HepG2 (cell line): ENCODE data around the gene MAGEH1. TPM values are rescaled to one million over a fixed set of nuclear protein-coding genes. Genes with fewer than 3 reads are reported as not detected.

Experiments
- GTF3A ChIP-seq: sonication (generic); formaldehyde crosslinking; conservative IDR thresholded peaks from 2 replicates; pipeline ENCODE4 v1.4.0; 2020; ENCODE audit warnings: mild to moderate bottlenecking, missing genetic modification reagents
- GZF1 ChIP-seq: sonication (generic); formaldehyde crosslinking; IDR thresholded peaks from 2 replicates; pipeline ENCODE4 v1.5.1; 2020; ENCODE audit warnings: mild to moderate bottlenecking, missing genetic modification reagents
- ISL2 ChIP-seq: sonication (generic); formaldehyde crosslinking; IDR thresholded peaks from 2 replicates; pipeline ENCODE4 v1.5.0; 2020; ENCODE audit warnings: missing genetic modification reagents
- NR2F6 ChIP-seq, 2 experiments: IDR thresholded peaks; 2 replicates each; pipeline ENCODE4 v1.6.1; 2016; ENCODE audit warnings: antibody characterized with exemption in 1 of 2, mild to moderate bottlenecking in 1 of 2
- SAP130 ChIP-seq: IDR thresholded peaks from 2 replicates; pipeline ENCODE4 v1.6.1; 2016; ENCODE audit warnings: low read depth
- SP1 ChIP-seq, 2 experiments: fragments of 450-650 bp in 1 of 2; sonication (generic) in 1 of 2; formaldehyde crosslinking in 1 of 2; IDR thresholded peaks; 2 replicates each; pipeline versions ENCODE4 v1.4.0 to v1.6.1; 2016 to 2020; ENCODE audit warnings: missing genetic modification reagents in 1 of 2
- TRIM24 ChIP-seq: sonication (generic); formaldehyde crosslinking; IDR thresholded peaks from 2 replicates; pipeline ENCODE4 v1.8.0; 2022; ENCODE audit warnings: mild to moderate bottlenecking, missing genetic modification reagents
- TSC22D2 ChIP-seq: sonication (generic); formaldehyde crosslinking; IDR thresholded peaks from 2 replicates; pipeline ENCODE4 v1.5.1; 2020; ENCODE audit warnings: missing genetic modification reagents, mild to moderate bottlenecking, borderline replicate concordance
- ZFY ChIP-seq: sonication (generic); formaldehyde crosslinking; IDR thresholded peaks from 2 replicates; pipeline ENCODE4 v1.4.0; 2020; ENCODE audit warnings: missing genetic modification reagents
- ZNF276 ChIP-seq: sonication (generic); formaldehyde crosslinking; IDR thresholded peaks from 2 replicates; pipeline ENCODE4 v1.4.0; 2020; ENCODE audit warnings: mild to moderate bottlenecking, low read depth, missing genetic modification reagents
- ZNF557 ChIP-seq: sonication (generic); formaldehyde crosslinking; IDR thresholded peaks from 2 replicates; pipeline ENCODE4 v1.4.0; 2020; ENCODE audit warnings: missing genetic modification reagents
- ZNF687 ChIP-seq: sonication (generic); formaldehyde crosslinking; IDR thresholded peaks from 2 replicates; pipeline ENCODE4 v1.5.1; 2020; ENCODE audit warnings: mild to moderate bottlenecking, missing genetic modification reagents, moderate library complexity
- ZNF724P ChIP-seq: sonication (generic); formaldehyde crosslinking; IDR thresholded peaks from 2 replicates; pipeline ENCODE4 v1.8.0; 2022; ENCODE audit warnings: missing genetic modification reagents, borderline replicate concordance
- polyA plus RNA-seq, 8 experiments: library from polyadenylated mRNA; depleted of rRNA in 3 of 8; stranded (reverse) in 7 of 8; unstranded in 1 of 8; fragments of >200 nt; fragmentation: Illumina TruSeq in 4 of 8; extraction: Trizol in 4 of 8; gene quantifications; 2 replicates each; pipeline versions ENCODE4 v1.2.1 to v1.2.3, GENCODE V29; 2011 to 2016; ENCODE audit warnings: low read depth in 4 of 8, missing spikeins in 1 of 8, mixed read lengths in 1 of 8; ENCODE audit not compliant: insufficient read depth in 1 of 8
- total RNA-seq, 5 experiments: library from RNA; depleted of rRNA; stranded (reverse); fragments of >200 nt; fragmentation: Illumina TruSeq; extraction: Trizol; gene quantifications; 2 replicates each; pipeline ENCODE4 v1.2.3, GENCODE V29; 2016; ENCODE audit warnings: low read depth in 1 of 5
- TF ChIP-seq, protein P1 (sequence below): sonication (generic); formaldehyde crosslinking; IDR thresholded peaks from 2 replicates; pipeline ENCODE4 v1.4.0; 2020; ENCODE audit warnings: missing genetic modification reagents, borderline replicate concordance

Gene MAGEH1
- total and polyA plus RNA-seq, 2 of the 13 experiments (the other 11 are each of a cell fraction or from before 2014, with no cell fraction given) = 3.8 to 5.0 TPM

DNA sequence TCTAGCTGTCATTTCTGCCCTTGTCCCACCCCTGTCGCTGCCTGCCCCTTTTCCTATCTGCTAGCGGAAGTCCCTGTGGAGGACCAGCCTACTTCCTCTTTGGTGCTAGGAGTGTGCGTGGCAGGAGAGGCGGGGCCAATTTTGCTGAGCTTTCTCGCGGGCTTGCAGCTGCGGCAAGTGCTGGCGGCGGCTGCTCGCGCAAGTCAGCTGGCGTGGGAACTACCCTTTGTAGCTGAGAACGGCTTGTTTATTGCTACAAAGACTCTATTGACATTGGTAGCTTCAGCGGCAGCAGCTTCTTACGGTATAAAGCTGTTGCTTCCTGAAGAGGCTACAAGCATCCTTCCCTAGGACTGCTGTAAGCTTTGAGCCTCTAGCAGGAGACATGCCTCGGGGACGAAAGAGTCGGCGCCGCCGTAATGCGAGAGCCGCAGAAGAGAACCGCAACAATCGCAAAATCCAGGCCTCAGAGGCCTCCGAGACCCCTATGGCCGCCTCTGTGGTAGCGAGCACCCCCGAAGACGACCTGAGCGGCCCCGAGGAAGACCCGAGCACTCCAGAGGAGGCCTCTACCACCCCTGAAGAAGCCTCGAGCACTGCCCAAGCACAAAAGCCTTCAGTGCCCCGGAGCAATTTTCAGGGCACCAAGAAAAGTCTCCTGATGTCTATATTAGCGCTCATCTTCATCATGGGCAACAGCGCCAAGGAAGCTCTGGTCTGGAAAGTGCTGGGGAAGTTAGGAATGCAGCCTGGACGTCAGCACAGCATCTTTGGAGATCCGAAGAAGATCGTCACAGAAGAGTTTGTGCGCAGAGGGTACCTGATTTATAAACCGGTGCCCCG lies at the start of gene MAGEH1 (continued):
- TF ChIP-seq, protein P1, sequence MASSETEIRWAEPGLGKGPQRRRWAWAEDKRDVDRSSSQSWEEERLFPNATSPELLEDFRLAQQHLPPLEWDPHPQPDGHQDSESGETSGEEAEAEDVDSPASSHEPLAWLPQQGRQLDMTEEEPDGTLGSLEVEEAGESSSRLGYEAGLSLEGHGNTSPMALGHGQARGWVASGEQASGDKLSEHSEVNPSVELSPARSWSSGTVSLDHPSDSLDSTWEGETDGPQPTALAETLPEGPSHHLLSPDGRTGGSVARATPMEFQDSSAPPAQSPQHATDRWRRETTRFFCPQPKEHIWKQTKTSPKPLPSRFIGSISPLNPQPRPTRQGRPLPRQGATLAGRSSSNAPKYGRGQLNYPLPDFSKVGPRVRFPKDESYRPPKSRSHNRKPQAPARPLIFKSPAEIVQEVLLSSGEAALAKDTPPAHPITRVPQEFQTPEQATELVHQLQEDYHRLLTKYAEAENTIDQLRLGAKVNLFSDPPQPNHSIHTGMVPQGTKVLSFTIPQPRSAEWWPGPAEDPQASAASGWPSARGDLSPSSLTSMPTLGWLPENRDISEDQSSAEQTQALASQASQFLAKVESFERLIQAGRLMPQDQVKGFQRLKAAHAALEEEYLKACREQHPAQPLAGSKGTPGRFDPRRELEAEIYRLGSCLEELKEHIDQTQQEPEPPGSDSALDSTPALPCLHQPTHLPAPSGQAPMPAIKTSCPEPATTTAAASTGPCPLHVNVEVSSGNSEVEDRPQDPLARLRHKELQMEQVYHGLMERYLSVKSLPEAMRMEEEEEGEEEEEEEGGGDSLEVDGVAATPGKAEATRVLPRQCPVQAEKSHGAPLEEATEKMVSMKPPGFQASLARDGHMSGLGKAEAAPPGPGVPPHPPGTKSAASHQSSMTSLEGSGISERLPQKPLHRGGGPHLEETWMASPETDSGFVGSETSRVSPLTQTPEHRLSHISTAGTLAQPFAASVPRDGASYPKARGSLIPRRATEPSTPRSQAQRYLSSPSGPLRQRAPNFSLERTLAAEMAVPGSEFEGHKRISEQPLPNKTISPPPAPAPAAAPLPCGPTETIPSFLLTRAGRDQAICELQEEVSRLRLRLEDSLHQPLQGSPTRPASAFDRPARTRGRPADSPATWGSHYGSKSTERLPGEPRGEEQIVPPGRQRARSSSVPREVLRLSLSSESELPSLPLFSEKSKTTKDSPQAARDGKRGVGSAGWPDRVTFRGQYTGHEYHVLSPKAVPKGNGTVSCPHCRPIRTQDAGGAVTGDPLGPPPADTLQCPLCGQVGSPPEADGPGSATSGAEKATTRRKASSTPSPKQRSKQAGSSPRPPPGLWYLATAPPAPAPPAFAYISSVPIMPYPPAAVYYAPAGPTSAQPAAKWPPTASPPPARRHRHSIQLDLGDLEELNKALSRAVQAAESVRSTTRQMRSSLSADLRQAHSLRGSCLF (CRISPR knock-in tag) = no peak
- TF ChIP-seq GZF1 (CRISPR knock-in tag) (no peak), TSC22D2 (no peak), ZNF724P (CRISPR knock-in tag) (no peak), ZNF557 (no peak), NR2F6 (IDR thresholded peaks at IDR 0.05) (no peak), NR2F6 (CRISPR knock-in tag; IDR thresholded peaks at IDR 0.05) (no peak), SAP130 (CRISPR knock-in tag) (0 out of 2 replicates have a peak, but pooled peaks have one; percentile 22), SP1 (IDR thresholded peaks at IDR 0.05) (no peak), SP1 (CRISPR knock-in tag; IDR thresholded peaks at IDR 0.05) (0 out of 2 replicates have a peak, but pooled peaks have one; percentile 28), ZNF687 (CRISPR knock-in tag) (peak; percentile 56), ZNF276 (no peak), GTF3A (no peak), ISL2 (no peak), TRIM24 (no peak), ZFY (CRISPR knock-in tag) (peak; percentile 30; the same call in 1 of the 2 replicates)
